Hepatic stellate cell (primary cell): Measurements from ENCODE around the gene CDYL2.
"Not testable (repeated sequence)": the region's sequence is repeated elsewhere in the genome, so short reads cannot be mapped to it uniquely, and the experiment has no call there.

Source experiments
- DNase-seq: peaks from one replicate; pipeline ENCODE4 v3.0.0; 2011; ENCODE audit warnings: low spot score

The CDYL2 gene

GRCh38 chr16:80670170-80670865 is 134.1 kb downstream of the CDYL2 start:
- DNase-seq = no peak

DNA sequence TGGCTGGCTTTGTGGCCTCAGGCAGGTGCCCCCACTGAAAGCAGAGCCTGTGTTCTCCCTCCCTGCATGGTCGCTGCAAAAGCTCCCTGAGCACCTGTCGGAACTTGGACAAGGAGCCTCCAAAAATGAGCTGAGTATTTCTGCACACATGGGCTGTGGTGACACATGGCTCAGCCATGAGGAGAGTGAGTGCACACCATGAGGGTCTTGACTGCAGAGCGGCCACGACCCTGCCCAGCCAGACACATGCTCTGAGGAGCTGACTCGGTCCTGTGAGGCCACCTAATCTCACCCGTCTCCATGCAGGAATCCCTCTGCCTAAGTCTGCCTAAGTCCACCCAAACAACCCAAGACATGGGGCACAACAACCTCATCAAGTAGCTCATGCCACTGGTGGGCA is 134.7 kb downstream of the CDYL2 start:
- DNase-seq = no peak

DNA sequence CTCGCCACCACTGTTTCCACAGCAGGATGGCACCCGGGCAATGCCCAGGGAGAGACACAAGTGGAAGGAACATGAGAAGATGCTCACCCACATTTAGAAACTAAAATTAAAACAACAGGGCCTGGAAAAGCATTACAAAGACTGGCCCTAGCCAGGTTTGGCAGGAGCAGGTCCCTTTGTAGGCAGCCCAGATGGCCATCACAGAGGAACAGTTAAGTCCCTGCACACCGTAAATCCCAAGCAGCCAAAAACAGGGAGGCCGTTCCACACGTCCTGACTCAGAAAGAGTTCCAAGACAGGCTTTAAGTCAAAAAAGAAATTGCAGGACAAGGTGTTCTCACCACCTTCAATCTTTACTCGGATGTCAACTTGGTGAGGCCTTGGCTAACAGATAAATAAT is 136.5 kb downstream of the CDYL2 start:
- no peak for DNase-seq

- DNase-seq = no peak
These were observed 137.2 kb downstream of the CDYL2 start for GRCh38 chr16:80667251-80667560.

DNA sequence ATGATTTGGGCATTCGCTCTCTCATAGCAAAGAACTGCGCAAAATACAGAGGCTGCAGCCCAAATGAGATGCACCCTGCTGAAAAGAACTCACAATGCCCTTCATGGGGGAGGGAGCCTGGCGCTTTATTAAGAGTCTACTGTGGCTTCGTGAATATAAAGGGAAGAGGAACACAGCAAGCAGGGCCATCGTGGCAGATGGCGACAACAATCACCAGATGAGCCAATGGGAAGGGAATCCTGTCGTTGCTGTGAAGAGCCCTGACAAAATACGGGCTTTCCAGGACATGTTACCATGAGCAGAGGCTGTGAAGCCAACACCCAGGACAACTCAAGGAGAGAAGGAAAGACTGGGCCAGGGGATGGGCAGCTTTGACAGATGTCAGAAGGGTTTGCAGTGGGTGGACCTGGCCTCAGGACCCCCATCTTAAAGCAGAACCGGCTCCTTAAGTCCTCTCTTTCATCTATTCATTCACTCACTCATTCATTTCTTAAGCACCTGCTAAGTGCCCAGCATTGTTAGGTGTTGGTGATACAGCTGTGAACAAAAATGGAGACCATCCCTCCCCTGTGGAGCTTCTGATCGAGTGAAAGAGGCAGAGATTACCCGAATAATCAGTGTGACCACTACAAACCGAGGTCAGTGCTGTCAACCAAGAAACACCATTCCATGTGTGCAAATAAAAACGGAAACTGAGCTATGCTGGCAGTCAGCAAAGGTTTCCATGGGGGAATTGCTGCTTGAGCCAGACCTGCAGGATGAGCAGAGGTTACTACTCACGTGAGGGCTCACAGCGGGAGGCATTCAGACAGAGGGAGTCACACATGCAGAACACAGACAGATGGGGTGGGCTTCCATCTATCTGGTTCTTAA is 137.8 kb downstream of the CDYL2 start:
- DNase-seq = no peak

GRCh38 chr16:80665356-80665755 is 139.0 kb downstream of the CDYL2 start:
- no peak for DNase-seq

GRCh38 chr16:80664786-80665185 is 139.6 kb downstream of the CDYL2 start:
- DNase-seq = no peak

DNA sequence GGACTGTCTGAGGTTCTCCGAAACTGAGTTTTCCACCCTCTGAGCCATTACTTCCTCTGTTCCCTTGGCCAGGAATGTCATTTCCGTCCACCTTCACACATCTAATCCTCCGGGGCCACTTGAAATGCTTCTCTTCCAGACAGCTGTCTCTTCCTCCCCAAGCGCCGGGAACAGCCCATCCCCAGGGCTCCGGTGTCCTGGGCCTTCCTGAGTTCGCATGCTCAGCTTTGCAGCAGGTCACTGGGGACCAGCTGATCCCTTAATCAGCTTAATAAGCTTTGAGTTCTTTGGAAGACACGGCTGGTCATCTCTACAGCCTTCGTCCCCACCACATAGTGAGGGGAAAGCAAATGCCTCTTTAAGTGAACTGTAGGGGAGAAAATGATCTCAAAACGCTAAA is 140.2 kb downstream of the CDYL2 start:
- DNase-seq = no peak

GRCh38 chr16:80663078-80663477 is 141.3 kb downstream of the CDYL2 start:
- DNase-seq = no peak

GRCh38 chr16:80659865-80660264 is 144.5 kb downstream of the CDYL2 start:
- DNase-seq = no peak

DNA sequence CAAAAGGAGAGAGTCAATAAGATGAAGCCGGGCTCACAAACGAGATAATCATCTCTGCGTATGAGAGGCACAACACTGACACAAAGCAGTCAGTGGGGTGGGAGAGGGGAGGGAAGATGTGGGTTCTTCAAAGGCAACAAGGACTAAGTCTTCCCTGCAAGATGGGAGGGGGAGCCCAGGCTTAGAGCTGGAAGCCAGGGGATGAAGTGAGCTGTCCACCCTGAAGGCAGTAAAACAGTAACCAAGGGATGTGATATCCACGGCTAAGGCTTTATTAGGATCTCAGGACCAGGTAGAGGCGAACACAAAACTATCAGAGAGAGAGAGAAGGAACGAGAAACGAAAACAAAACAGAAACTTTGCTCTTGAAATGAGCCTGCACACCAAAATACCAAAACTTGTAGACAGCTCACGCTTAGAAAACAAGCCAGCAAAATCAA is 147.7 kb downstream of the CDYL2 start:
- no peak for DNase-seq

DNA sequence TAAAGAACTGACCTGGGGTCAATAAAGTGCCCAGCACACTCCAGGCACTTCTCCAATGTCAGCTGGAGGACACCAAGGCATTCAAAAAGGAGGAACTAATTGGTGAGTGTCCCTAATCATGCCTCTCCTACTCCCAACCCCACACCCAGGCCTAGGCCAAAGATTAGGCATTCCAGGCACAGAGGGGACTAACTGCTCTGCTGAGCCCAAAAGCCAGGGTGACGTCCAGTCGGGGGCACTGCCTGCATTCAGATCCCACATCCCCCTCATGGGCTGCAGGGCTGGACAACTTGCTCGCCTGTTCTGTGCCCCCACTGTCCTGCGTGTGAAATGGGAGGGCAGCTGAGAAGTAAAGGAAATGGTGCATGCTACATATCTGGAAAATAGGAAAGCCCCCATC is 148.2 kb downstream of the CDYL2 start:
- no peak for DNase-seq

DNA sequence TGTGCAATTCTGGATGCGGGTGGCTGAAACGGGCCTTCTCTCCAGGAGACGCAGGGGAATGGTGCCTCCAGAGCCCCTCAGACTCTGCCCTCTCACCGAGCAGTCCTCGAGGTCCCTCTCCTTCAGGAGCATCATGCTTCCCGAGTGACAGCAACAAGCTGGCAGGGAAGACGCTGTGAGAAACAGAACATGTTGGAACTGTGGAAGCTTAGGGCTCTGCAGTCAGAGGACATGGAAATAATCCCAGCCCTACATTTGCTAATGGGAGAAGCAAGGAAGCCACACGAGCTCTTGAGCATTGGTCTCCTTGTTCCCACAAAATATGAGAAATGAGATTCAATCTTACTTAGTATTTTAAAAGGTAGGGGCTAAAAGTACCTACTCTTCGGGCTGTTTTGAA is 148.6 kb downstream of the CDYL2 start:
- DNase-seq = no peak

DNA sequence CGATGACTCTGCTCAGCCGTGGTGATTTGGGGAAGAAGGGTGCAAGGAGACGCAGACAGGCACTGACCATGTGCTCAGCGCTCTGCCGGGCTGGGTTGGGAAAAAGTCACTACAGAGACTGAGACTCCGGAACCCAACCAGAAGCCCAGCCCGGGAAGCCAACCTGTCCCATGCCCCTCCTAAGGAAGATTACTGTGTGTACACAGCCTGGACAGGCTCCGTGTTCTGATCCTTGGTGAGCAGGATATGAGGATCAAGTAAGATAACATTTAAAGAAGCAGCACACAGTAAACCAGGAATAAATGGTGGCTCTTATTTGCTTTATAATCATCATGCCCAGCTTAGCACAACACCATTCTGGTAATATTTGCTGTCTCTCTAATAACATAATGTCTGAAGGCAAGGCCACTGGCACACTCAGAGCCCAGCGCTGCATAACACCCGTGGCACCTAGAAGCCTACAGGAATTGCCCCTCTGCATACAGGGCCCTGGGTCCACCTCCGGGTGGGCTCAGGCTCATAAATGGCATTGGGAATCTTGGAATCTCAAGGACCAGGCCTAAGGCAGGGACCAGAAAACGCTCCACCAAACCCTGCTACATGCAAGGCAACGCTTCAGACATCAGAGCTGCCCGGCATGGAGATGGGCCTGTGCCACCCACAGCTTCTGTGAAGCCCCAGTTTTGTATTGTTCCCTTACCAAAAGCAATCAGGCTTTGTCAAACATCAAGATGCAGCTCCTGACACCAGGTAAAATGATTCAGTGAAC is 150.1 kb downstream of the CDYL2 start:
- no peak for DNase-seq

DNA sequence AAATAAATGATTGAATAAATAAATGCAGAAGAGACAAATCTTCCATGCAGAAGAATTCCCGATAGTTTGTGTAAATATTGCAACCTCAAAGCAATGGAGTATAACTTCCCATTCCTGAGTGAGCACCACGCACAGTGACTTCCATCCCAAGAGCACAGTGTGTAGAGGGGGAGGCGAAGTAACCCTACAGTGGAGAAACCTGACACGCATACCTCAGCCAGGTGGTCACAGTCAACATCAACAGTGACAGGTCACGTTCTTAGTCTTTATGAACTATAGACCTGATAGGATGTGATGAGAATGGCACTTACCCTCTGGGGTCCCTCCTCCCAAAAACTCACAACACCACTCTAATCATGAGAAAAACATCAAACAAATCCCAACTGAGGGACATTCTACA is 152.0 kb downstream of the CDYL2 start:
- no peak for DNase-seq

- DNase-seq = not testable (repeated sequence)
These were observed 154.1 kb downstream of the CDYL2 start for GRCh38 chr16:80650281-80650680.

- DNase-seq = no peak
These were observed 164.1 kb downstream of the CDYL2 start for GRCh38 chr16:80640316-80640715.

GRCh38 chr16:80639636-80640035 is 164.8 kb downstream of the CDYL2 start:
- DNase-seq = no peak

DNA sequence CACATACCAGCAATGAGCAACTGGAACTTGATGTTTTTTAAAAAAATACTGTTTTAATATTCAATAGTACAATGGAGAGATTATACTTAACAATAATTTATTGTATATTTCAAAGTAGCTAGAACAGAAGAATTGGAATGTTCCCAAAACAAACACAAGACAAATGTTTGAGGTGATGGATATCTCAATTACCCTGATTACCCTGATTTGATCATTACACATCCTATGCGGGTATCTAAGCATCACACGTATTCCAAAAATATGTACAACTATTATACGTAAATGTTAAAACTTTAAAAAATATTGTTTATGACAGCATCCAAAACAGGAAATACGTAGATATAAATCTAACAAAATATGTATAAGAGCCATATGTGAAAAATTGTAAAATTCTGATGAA is 166.8 kb downstream of the CDYL2 start:
- DNase-seq = no peak

DNA sequence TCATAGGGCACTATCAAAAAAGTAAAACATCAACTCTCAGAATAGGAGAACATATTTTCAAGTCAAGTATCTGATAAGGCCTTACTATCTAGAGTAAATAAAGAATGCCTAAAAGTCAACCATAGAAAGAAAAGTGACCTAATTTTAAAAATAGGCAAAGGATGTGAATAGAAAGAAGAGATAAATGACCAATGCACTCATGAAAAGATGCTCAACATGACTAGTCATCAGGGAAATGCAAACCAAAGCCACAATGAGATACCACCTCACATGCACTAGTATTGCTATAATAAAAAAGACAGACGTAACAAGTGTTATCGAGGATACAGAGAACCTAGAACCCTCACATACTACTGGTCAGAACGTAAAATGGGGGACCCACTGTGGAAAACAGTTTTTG is 172.8 kb downstream of the CDYL2 start:
- no peak for DNase-seq

- no peak for DNase-seq
These were observed 176.1 kb downstream of the CDYL2 start for GRCh38 chr16:80628254-80628653.

DNA sequence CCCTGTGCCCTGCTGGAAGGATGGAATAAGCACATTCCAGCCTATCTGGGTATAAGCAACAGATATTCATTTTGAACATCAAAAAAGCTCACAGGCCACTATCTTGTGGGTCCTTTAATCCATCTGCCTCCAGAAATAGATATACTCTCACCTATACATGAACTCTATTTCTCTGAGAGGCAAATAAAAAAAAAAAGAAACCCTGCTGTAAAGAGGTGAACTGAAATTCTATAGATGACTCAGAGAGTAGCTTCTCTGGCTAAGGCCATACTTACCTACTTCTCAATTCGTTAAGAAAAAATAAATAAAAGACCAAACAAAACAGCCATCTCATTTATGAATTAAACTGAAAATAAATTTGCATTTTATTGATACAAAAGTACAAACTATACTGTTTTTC is 177.3 kb downstream of the CDYL2 start:
- no peak for DNase-seq

DNA sequence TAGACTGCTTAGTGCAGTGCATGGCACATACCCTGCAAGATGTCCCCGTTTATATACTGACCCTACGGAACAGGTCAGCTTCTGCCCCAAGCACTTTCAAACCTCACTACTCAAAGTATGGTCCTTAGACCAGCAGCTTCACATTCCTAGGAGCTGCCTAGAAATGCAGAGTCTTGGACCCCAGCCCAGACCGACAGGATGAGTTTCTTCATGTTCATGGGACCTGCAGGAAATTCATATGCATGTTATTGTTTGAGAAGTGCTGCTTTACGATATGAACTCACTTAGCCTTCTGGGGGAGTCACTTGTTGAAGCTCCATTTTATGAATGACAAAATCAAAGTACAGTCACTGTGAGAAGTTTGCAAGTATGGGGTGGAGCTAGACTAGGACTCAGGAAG is 181.0 kb downstream of the CDYL2 start:
- no peak for DNase-seq
